Measurements from ENCODE around the gene MARS1. TPM values are rescaled to one million over a fixed set of nuclear protein-coding genes. Genes with fewer than 3 reads are reported as not detected.
"Not testable (repeated sequence)": the region's sequence is repeated elsewhere in the genome, so short reads cannot be mapped to it uniquely, and the experiment has no call there.

MARS1 gene
- total RNA-seq, 1 donor from 2014 or later, result 71.2 TPM

DNA sequence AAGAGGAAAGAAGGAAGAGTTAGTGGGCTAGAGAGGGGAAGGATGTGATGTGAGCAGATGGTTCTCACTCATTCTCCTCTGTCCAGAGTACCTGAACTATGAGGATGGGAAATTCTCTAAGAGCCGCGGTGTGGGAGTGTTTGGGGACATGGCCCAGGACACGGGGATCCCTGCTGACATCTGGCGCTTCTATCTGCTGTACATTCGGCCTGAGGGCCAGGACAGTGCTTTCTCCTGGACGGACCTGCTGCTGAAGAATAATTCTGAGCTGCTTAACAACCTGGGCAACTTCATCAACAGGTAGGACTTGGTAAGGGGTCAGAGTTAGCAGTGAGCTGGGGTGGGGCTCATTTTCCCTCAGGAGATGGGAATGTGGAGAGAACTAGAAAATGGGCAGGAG lies 24.8 kb downstream of the MARS1 start:
- TF ChIP-seq, protein P1, sequence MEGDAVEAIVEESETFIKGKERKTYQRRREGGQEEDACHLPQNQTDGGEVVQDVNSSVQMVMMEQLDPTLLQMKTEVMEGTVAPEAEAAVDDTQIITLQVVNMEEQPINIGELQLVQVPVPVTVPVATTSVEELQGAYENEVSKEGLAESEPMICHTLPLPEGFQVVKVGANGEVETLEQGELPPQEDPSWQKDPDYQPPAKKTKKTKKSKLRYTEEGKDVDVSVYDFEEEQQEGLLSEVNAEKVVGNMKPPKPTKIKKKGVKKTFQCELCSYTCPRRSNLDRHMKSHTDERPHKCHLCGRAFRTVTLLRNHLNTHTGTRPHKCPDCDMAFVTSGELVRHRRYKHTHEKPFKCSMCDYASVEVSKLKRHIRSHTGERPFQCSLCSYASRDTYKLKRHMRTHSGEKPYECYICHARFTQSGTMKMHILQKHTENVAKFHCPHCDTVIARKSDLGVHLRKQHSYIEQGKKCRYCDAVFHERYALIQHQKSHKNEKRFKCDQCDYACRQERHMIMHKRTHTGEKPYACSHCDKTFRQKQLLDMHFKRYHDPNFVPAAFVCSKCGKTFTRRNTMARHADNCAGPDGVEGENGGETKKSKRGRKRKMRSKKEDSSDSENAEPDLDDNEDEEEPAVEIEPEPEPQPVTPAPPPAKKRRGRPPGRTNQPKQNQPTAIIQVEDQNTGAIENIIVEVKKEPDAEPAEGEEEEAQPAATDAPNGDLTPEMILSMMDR (IDR thresholded peaks at IDR 0.05), result no peak
- TF ChIP-seq POLR2A (IDR thresholded peaks at IDR 0.05), result no peak
- TF ChIP-seq POLR2AphosphoS5 (IDR thresholded peaks at IDR 0.05; ENCODE audit: insufficient read depth in 1 of 2, low read depth in 1 of 2), result no peak
- H3K9me3 ChIP-seq, result no peaks in the 10 kb centered on the region
- DNase-seq (ENCODE audit: extremely low spot score in 2 of 2), result no peak
- peaks cover 10% of the 10 kb centered on the region for H3K4me1 ChIP-seq
- no peak overlapping the region for H3K4me3 ChIP-seq
- intact Hi-C loops (cut with DNase I), result no loop called here
- H3K36me3 ChIP-seq, result peaks cover 0 to 76% of the 10 kb centered on the region in 2 donors
- H3K27ac ChIP-seq, result no peak overlapping the region
- no peaks in the 10 kb centered on the region for H3K27me3 ChIP-seq

DNA sequence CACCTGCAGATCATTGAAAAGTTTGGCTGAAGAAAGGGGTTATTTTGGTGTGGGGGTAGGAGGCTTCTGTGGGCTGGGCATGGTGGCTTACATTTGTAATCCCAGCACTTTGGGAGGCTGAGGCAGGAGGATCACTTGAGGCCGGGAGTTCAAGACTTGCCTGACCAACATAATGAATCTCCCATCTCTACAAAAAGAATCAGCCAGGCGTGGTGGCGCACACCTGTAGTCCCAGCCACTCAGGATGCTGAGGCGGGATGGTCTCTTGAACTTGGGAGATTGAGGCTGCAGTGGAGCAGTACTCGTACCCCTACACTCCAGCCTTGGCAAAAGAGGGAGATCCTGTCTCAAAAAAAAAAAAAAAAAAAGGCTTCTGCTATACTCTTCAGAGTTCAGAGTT lies 25.4 kb downstream of the MARS1 start:
- DNase-seq (ENCODE audit: extremely low spot score in 2 of 2), result no peak
- no peak overlapping the region for H3K4me3 ChIP-seq
- H3K27ac ChIP-seq, result no peak overlapping the region
- no peaks in the 10 kb centered on the region for H3K9me3 ChIP-seq
- peaks cover 0 to 76% of the 10 kb centered on the region in 2 donors for H3K36me3 ChIP-seq
- TF ChIP-seq, protein P1 (IDR thresholded peaks at IDR 0.05), result no peak
- TF ChIP-seq POLR2AphosphoS5 (IDR thresholded peaks at IDR 0.05; ENCODE audit: insufficient read depth in 1 of 2, low read depth in 1 of 2), result no peak
- no peak for TF ChIP-seq POLR2A (IDR thresholded peaks at IDR 0.05)
- no peaks in the 10 kb centered on the region for H3K27me3 ChIP-seq
- intact Hi-C loops (cut with DNase I), result no loop called here
- peaks cover 16% of the 10 kb centered on the region for H3K4me1 ChIP-seq

DNA sequence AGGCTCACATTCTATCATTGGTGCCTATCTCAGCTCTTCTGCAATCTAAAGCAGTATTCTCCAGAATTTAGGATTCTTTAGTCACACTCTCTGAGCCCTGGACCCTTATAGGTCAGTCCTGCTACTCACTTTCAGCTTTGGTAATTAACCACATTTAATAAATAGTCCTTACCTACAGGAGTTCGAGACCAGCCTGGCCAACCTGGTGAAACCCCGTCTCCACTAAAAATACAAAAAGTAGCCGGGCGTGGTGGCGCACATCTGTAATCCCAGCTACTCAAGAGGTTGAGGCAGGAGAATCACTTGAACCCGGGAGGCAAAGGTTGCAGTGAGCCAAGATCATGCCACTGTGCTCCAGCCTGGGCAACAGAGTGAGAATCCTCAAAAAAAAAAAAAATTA lies 25.8 kb downstream of the MARS1 start:
- H3K27me3 ChIP-seq; H3K9me3 ChIP-seq; intact Hi-C loops (cut with DNase I); H3K27ac ChIP-seq; H3K4me3 ChIP-seq; DNase-seq (ENCODE audit: extremely low spot score in 2 of 2): not testable (repeated sequence)
- Histone ChIP-seq H3K36me3 (peaks cover 0 to 76% of the 10 kb centered on the region in 2 donors), H3K4me1 (peaks cover 20% of the 10 kb centered on the region)

DNA sequence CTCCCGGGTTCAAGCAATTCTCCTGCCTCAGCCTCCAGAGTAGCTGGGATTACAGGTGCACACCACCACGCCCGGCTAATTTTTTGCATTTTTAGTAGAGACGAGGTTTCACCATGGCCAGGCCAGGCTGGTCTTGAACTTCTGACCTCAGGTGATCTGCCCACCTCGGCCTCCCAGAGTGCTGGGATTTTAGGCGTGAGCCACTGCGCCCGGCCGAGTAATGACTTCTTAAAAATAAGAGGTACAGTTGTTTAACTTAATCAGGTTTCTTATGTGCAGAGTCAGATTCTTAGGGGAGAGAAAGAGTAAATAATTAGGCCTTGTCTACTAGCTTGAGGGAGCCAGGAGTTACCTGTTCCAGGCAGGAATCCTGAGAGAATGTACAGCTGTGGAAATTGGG lies 26.4 kb downstream of the MARS1 start:
- H3K27me3 ChIP-seq; H3K27ac ChIP-seq; H3K4me3 ChIP-seq; H3K9me3 ChIP-seq; DNase-seq (ENCODE audit: extremely low spot score in 2 of 2); intact Hi-C loops (cut with DNase I): not testable (repeated sequence)
- Histone ChIP-seq H3K36me3 (peaks cover 0 to 74% of the 10 kb centered on the region in 2 donors), H3K4me1 (peaks cover 26% of the 10 kb centered on the region)

DNA sequence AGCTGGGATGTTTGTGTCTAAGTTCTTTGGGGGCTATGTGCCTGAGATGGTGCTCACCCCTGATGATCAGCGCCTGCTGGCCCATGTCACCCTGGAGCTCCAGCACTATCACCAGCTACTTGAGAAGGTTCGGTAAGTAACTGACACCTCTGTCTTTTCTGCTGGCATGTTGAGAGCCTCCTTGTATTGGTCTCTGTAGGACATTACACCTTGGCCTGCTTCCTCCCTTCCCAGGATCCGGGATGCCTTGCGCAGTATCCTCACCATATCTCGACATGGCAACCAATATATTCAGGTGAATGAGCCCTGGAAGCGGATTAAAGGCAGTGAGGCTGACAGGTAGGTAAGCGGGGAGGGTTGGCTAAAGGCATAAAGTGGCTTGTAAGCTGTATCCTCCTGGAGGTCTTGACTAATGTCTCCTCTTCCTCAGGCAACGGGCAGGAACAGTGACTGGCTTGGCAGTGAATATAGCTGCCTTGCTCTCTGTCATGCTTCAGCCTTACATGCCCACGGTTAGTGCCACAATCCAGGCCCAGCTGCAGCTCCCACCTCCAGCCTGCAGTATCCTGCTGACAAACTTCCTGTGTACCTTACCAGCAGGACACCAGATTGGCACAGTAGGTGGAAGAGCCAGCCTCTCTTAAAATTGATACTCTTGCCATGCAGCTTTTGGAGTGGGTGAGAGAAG lies 27.0 kb downstream of the MARS1 start:
- peaks cover 30% of the 10 kb centered on the region for H3K4me1 ChIP-seq

DNA sequence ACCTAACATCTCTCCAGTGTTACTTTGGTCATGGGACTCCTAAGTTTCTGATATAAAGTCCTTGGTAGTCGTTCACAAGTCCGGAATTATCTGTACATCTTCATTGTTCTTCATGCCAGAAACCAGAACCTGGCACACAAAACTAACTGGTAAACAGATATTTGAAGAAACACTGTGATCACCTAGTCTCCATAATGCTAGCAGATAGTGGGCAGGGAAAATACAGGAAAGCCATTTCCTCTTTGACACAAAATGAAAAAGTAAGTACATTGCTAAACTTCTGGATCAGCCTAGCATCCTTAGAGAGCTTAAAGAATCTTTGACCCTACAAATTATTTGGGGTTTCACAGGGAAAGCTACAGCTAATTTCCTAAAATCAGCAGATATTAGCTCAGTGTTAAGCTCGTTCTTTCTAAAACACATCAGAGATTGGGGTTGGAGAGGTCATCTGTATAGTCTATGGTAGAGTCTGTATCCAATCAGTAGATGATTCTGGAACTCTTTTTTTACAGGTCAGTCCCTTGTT lies 27.6 kb downstream of the MARS1 start:
- H3K36me3 ChIP-seq, result peaks cover 0 to 61% of the 10 kb centered on the region in 2 donors
- no peak overlapping the region for H3K4me3 ChIP-seq
- intact Hi-C loops (cut with DNase I), result no loop called here
- H3K27ac ChIP-seq, result no peak overlapping the region
- DNase-seq (ENCODE audit: extremely low spot score in 2 of 2), result no peak
- TF ChIP-seq, protein P1 (IDR thresholded peaks at IDR 0.05), result no peak
- TF ChIP-seq POLR2A (IDR thresholded peaks at IDR 0.05), result no peak
- no peak for TF ChIP-seq POLR2AphosphoS5 (IDR thresholded peaks at IDR 0.05; ENCODE audit: insufficient read depth in 1 of 2, low read depth in 1 of 2)
- no peaks in the 10 kb centered on the region for H3K27me3 ChIP-seq
- no peaks in the 10 kb centered on the region for H3K9me3 ChIP-seq
- H3K4me1 ChIP-seq, result peaks cover 30% of the 10 kb centered on the region

More for the DNA sequence above, 27.0 kb downstream of the MARS1 start:
- no peak overlapping the region for H3K27ac ChIP-seq
- intact Hi-C loops (cut with DNase I), result no loop called here
- peaks cover 0 to 67% of the 10 kb centered on the region in 2 donors for H3K36me3 ChIP-seq
- DNase-seq (ENCODE audit: extremely low spot score in 2 of 2), result no peak
- H3K9me3 ChIP-seq, result no peaks in the 10 kb centered on the region
- no peak overlapping the region for H3K4me3 ChIP-seq
- TF ChIP-seq, protein P1 (IDR thresholded peaks at IDR 0.05), result no peak
- no peak for TF ChIP-seq POLR2A (IDR thresholded peaks at IDR 0.05)
- TF ChIP-seq POLR2AphosphoS5 (IDR thresholded peaks at IDR 0.05; ENCODE audit: insufficient read depth in 1 of 2, low read depth in 1 of 2), result no peak
- no peaks in the 10 kb centered on the region for H3K27me3 ChIP-seq

All from vagina (tissue), 2 donors.